Activated CD4-positive, alpha-beta T cell treated with anti-CD3 and anti-CD28 coated beads for 36 hours (primary cell): ENCODE data around the gene TFF1. TPM values are rescaled to one million over a fixed set of nuclear protein-coding genes. Genes with fewer than 3 reads are reported as not detected.
A peak's percentile ranks its signal among the peaks of the same experiment; 100 is the strongest.
"Not testable (repeated sequence)": the region's sequence is repeated elsewhere in the genome, so short reads cannot be mapped to it uniquely, and the experiment has no call there.

ENCODE experiments used
- ATAC-seq: fragments of 200-7000 bp; cut with Tn5 transposase; one replicate; pipeline ENCODE4 v1.10.0; 2021; ENCODE audit warnings: mild to moderate bottlenecking, moderate library complexity
- CTCF ChIA-PET: fragments of 350-600 bp; sonication (Branson Sonifier 250); formaldehyde crosslinking; loops from one replicate; lab custom pipeline; 2021; ENCODE audit warnings: antibody characterized with exemption; lab: Charles Lee
- POLR2A ChIA-PET: fragments of 350-600 bp; sonication (Branson Sonifier 250); formaldehyde crosslinking; loops from one replicate; lab custom pipeline; 2021; ENCODE audit warnings: antibody characterized with exemption, inconsistent platforms; lab: Charles Lee
- DNase-seq: peaks from one replicate; pipeline ENCODE4 v3.0.0-alpha.2; 2020
- H3K27ac Mint-ChIP-seq: one replicate; pipeline ENCODE4 v1.8.0; 2021; ENCODE audit warnings: mixed read lengths
- H3K27me3 Mint-ChIP-seq: one replicate; pipeline ENCODE4 v1.8.0; 2021; ENCODE audit warnings: mixed read lengths
- H3K36me3 Mint-ChIP-seq: one replicate; pipeline ENCODE4 v1.8.0; 2021; ENCODE audit warnings: low read depth, mixed read lengths
- H3K4me1 Mint-ChIP-seq: one replicate; pipeline ENCODE4 v1.8.0; 2021; ENCODE audit warnings: mixed read lengths
- H3K4me3 Mint-ChIP-seq: one replicate; pipeline ENCODE4 v1.8.0; 2021; ENCODE audit warnings: mild to moderate bottlenecking, moderate library complexity, mixed read lengths
- H3K9me3 Mint-ChIP-seq: one replicate; pipeline ENCODE4 v1.8.0; 2021; ENCODE audit warnings: low read depth, mixed read lengths
- intact Hi-C, 2 experiments: fragments of 100-400 bp; cut with DNase I in 1 of 2; cut with micrococcal nuclease in 1 of 2; formaldehyde crosslinking; loops; one replicate each; pipeline versions ENCODE4 v1.14.2 to v1.15.1; 2022 to 2024; cut with DNase I, micrococcal nuclease
- total RNA-seq, 2 experiments: library from RNA; stranded (reverse); gene quantifications; one replicate each; pipeline ENCODE4 v1.2.3, GENCODE V29; 2021

Gene TFF1
- total RNA-seq, 2 experiments from 2014 or later = not detected

- H3K27ac Mint-ChIP-seq = peak overlapping the region; percentile 86
- no peak for ATAC-seq
- H3K27me3 Mint-ChIP-seq = no peaks in the 10 kb centered on the region
- peak overlapping the region; percentile 42 for H3K4me3 Mint-ChIP-seq
- peaks cover 25% of the 10 kb centered on the region for H3K4me1 Mint-ChIP-seq
- ChIA-PET POLR2A (no interaction called here), CTCF (interaction anchor here (0.9 to 2.1 kb wide), 7 partner anchors 9 to 70 kb away, joined by 3 to 10 read pairs (median 5); no protein-coding TSS in a partner anchor)
- H3K9me3 Mint-ChIP-seq = no peaks in the 10 kb centered on the region
- DNase-seq = peak; percentile 41
- intact Hi-C loops = loop anchor here (5.0 to 10.0 kb wide), 4 partner anchors 37 to 1045 kb away; partner anchors contain the start of genes MX2 (in 1 of the 2) and SLC37A1 (in 1 of the 2)
- H3K36me3 Mint-ChIP-seq = peaks cover 55% of the 10 kb centered on the region
Observed at GRCh38 chr21:42409366-42409765, 43.0 kb upstream of the TFF1 start.

- POLR2A ChIA-PET, DNase-seq, ATAC-seq, H3K9me3 Mint-ChIP-seq, H3K27me3 Mint-ChIP-seq: not testable (repeated sequence)
- Mint-ChIP-seq H3K4me3 (peak overlapping the region; percentile 42), H3K4me1 (peaks cover 25% of the 10 kb centered on the region), H3K27ac (peak overlapping the region; percentile 86), H3K36me3 (peaks cover 53% of the 10 kb centered on the region)
- intact Hi-C loops = loop anchor here (5.0 to 10.0 kb wide), 4 partner anchors 36 to 1044 kb away; partner anchors contain the start of genes MX2 (in 1 of the 2) and SLC37A1 (in 1 of the 2)
- CTCF ChIA-PET = interaction anchor here (1.6 to 2.1 kb wide), 2 partner anchors 10 to 14 kb away, joined by 5 to 10 read pairs; no protein-coding TSS in a partner anchor
Observed at GRCh38 chr21:42408718-42409117, 42.4 kb upstream of the TFF1 start.

DNA sequence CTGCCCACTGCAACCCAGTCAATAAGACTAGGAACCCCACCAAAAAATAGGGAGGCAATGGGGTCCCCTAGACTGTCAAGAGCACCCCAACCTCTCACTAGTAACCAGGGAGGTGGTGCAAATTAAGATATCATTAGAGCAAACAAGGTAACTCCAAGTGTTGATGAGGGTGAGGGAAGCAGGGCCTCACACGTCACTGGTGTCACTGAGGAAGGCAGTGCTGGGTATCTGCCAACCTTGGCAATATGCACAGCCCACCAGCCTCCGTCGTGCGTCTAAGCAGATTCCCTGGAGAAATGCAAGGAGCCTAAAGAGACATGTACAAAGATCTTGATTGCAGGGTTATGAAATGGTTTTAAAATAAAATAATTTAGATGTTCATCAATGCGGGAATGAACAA, 41.1 kb upstream of the TFF1 start:
- H3K4me3 Mint-ChIP-seq = peak overlapping the region; percentile 99

DNA sequence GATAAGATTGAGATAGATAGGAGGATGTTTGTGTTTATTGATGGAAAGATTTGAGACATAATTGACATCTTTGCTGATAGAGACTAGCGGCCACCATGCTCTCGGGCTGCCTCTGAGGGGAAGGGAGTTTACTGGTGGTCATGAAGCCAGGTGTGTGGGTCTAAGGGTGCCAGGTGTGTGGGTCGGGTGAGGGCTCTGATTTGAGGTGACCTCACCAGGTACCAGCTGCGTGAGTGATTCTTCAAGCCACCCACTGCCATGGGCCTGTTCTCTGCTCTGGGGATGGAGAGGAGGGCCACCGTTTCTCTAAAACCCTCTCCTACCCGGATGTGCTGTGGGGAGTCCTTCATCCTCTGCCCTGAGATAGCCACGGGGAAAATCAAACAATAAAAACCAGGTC, 40.5 kb upstream of the TFF1 start:
- Mint-ChIP-seq H3K4me3 (peak overlapping the region; percentile 99), H3K27me3 (no peaks in the 10 kb centered on the region), H3K36me3 (peaks cover 60% of the 10 kb centered on the region), H3K27ac (peak overlapping the region; percentile 98), H3K4me1 (peaks cover 36% of the 10 kb centered on the region), H3K9me3 (peaks cover 4% of the 10 kb centered on the region)
- no peak for ATAC-seq
- ChIA-PET CTCF (no interaction called here), POLR2A (interaction anchor here (4.0 kb wide), 1 partner anchor 14 kb away, joined by 15 read pairs; no protein-coding TSS in a partner anchor)
- DNase-seq = no peak
- intact Hi-C loops = loop anchor here (1.0 to 10.0 kb wide), 10 partner anchors 8 to 1042 kb away; partner anchors contain the start of genes MX2 (in 1 of the 2) and SLC37A1 (in 1 of the 2)

More for the DNA sequence above, 41.1 kb upstream of the TFF1 start:
- Mint-ChIP-seq H3K27me3 (no peaks in the 10 kb centered on the region), H3K9me3 (no peaks in the 10 kb centered on the region), H3K4me1 (peaks cover 31% of the 10 kb centered on the region), H3K27ac (peak overlapping the region; percentile 98), H3K36me3 (peaks cover 55% of the 10 kb centered on the region)
- no peak for DNase-seq
- CTCF ChIA-PET = no interaction called here
- intact Hi-C loops = loop anchor here (2.0 to 10.0 kb wide), 7 partner anchors 15 to 1043 kb away; partner anchors contain the start of genes MX2 (in 1 of the 2) and SLC37A1 (in 1 of the 2)
- ATAC-seq = no peak
- POLR2A ChIA-PET = no interaction called here

DNA sequence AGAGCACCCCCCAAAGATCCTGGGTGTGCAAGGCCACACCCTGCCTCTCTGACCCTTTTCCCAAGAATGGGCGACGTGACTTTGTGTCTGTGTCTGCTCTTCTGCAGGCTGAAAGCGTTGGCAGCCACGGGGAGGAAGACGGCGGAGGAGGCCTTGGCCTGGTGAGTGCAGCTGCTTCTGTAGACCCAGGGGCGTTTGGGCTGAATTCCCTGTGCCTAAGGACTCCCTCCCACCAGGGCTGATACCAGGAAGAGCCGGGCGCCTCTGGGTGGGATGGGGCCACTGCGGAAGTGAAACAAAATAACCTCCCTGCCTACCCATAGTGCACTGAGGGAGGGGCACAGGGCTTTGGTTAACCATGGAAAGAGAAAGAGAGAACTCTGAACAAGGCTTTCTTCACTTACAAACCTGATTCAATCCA, 39.9 kb upstream of the TFF1 start:
- no peaks in the 10 kb centered on the region for H3K27me3 Mint-ChIP-seq
- intact Hi-C loops = loop anchor here (1.0 to 10.0 kb wide), 10 partner anchors 9 to 1041 kb away; partner anchors contain the start of genes MX2 (in 1 of the 2) and SLC37A1 (in 1 of the 2)
- H3K4me1 Mint-ChIP-seq = peaks cover 42% of the 10 kb centered on the region
- H3K9me3 Mint-ChIP-seq = peaks cover 9% of the 10 kb centered on the region
- peak; percentile 75 for ATAC-seq
- peak; percentile 85 for DNase-seq
- ChIA-PET CTCF (interaction anchor here (0.6 kb wide), 2 partner anchors 17 to 68 kb away, joined by 3 read pairs; no protein-coding TSS in a partner anchor), POLR2A (interaction anchor here (4.0 kb wide), 1 partner anchor 15 kb away, joined by 15 read pairs; no protein-coding TSS in a partner anchor)
- H3K27ac Mint-ChIP-seq = peak overlapping the region; percentile 98
- H3K4me3 Mint-ChIP-seq = peak overlapping the region; percentile 99
- H3K36me3 Mint-ChIP-seq = peaks cover 66% of the 10 kb centered on the region

- POLR2A ChIA-PET = interaction anchor here (0.9 to 4.0 kb wide), 5 partner anchors 10 to 122 kb away, joined by 3 to 19 read pairs (median 15); no protein-coding TSS in a partner anchor
- Mint-ChIP-seq H3K4me3 (peak overlapping the region; percentile 99), H3K9me3 (peaks cover 9% of the 10 kb centered on the region), H3K4me1 (peaks cover 49% of the 10 kb centered on the region), H3K27ac (peak overlapping the region; percentile 98), H3K36me3 (peaks cover 69% of the 10 kb centered on the region), H3K27me3 (no peaks in the 10 kb centered on the region)
- peak; percentile 61 for DNase-seq
- intact Hi-C loops = loop anchor here (1.0 to 10.0 kb wide), 10 partner anchors 10 to 1041 kb away; partner anchors contain the start of genes MX2 (in 1 of the 2) and SLC37A1 (in 1 of the 2)
- peak; percentile 16 for ATAC-seq
- CTCF ChIA-PET = interaction anchor here (0.6 to 7.7 kb wide), 8 partner anchors 10 to 187 kb away, joined by 3 to 56 read pairs (median 4); partner anchors contain the start of genes ABCG1 and TFF1
Observed at GRCh38 chr21:42405064-42406013, 39.0 kb upstream of the TFF1 start.

DNA sequence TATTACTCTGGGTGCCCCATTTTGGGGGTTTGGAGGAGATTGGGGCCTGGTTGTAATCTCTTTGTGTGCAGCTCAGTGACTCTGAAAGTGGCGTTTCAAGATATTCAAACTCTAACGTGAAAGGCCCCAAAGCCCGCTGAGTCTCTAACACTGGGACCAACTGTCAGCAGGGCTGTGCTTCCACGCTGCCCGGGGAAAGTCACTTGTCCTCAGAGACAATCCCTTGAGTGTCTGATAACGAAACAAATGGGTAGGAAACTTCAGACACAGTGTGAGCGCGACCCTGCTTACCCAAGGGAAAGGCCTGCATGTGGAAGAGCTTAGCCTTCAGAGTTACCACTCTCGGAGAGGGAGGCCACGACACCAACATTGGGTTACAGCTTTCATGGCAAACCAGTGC, 38.2 kb upstream of the TFF1 start:
- peaks cover 54% of the 10 kb centered on the region for H3K4me1 Mint-ChIP-seq
- CTCF ChIA-PET = interaction anchor here (0.5 to 7.7 kb wide), 13 partner anchors 11 to 413 kb away, joined by 3 to 56 read pairs (median 3); partner anchors contain the start of gene ABCG1

DNA sequence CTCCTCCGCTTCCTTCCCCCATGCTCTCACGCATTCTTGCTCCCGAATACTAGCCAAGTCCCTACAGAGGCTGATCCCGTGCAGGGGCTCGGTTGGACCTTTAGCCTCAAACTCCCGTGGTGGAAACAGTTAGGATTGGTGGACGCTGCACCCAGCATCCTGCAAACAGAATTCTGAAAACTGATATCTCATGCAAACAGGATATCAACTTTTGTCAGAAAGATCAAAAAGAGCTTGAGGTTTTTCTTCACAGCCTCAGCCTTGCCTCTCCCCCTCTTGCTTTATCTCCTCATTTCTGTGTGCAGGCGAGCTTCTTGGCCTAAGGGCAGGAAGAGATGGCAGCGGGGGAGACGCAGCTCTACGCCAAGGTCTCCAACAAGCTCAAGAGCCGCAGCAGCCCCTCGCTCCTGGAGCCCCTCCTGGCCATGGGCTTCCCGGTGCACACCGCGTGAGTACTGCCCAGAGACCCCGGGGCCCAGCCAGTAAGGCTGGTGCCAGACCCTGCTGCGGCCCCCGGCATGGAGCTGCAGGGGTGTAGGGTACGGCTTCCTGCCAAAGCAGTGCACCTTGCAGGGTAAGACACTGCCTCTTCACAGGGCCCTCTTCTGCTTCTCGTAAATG, 37.4 kb upstream of the TFF1 start, which contains the start of gene UBASH3A:
Gene UBASH3A, plus strand, starts transcription at position 292 of the 621 bp plus-strand sequence. Its CDS starts 44 bp downstream, at position 336.
- H3K4me3 Mint-ChIP-seq = peak within 1 kb of the TSS; percentile 99
- POLR2A ChIA-PET = interaction anchor here (0.7 to 4.0 kb wide), 6 partner anchors 10 to 124 kb away, joined by 4 to 19 read pairs (median 12); no protein-coding TSS in a partner anchor
- H3K36me3 Mint-ChIP-seq = peaks cover 77% of the 10 kb centered on the region
- peaks cover 9% of the 10 kb centered on the region for H3K9me3 Mint-ChIP-seq
- intact Hi-C loops = loop anchor here (5.0 to 10.0 kb wide), 4 partner anchors 49 to 1324 kb away; partner anchors contain the start of gene MX2 (in 1 of the 2)
- H3K27me3 Mint-ChIP-seq = no peaks in the 10 kb centered on the region
- CTCF ChIA-PET = interaction anchor here (0.5 to 7.7 kb wide), 14 partner anchors 8 to 414 kb away, joined by 3 to 56 read pairs (median 4); partner anchors contain the start of gene TMPRSS3
- H3K27ac Mint-ChIP-seq = peak within 1 kb of the TSS; percentile 98
- peaks cover 62% of the 10 kb centered on the region for H3K4me1 Mint-ChIP-seq
- peak; percentile 21 for ATAC-seq
- DNase-seq = peak; percentile 66

More for the DNA sequence above, 38.2 kb upstream of the TFF1 start:
- DNase-seq (peak; percentile 54), ATAC-seq (no peak)
- POLR2A ChIA-PET = interaction anchor here (0.6 to 4.0 kb wide), 6 partner anchors 9 to 123 kb away, joined by 5 to 19 read pairs (median 12); no protein-coding TSS in a partner anchor
- peaks cover 70% of the 10 kb centered on the region for H3K36me3 Mint-ChIP-seq
- peak overlapping the region; percentile 98 for H3K27ac Mint-ChIP-seq
- intact Hi-C loops = loop anchor here (5.0 to 10.0 kb wide), 4 partner anchors 48 to 1323 kb away; partner anchors contain the start of gene MX2 (in 1 of the 2)
- H3K27me3 Mint-ChIP-seq = no peaks in the 10 kb centered on the region
- H3K9me3 Mint-ChIP-seq = peaks cover 9% of the 10 kb centered on the region
- H3K4me3 Mint-ChIP-seq = peak overlapping the region; percentile 99

DNA sequence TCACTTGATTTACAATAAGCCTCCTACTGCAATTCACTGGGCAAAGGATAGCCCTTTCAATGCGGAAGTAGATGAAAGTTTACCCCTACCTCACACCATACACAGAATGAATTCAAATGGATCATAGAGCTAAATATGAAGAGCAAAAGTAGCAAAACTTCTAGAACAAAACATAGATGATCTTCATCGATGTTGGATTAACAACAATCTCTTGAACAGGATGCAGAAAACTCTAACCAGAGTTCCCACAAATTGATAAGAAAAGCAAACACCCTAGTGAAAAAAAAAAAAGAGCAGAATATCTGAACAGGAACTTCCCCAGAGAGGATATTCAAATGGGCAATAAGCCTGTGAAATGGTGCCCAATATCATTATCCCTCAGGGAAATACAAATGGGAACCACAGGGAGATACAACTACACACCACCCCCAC, 35.5 kb upstream of the TFF1 start:
- intact Hi-C loops = loop anchor here (1.0 to 10.0 kb wide), 6 partner anchors 9 to 1325 kb away; partner anchors contain the start of gene MX2 (in 1 of the 2)

More for the DNA sequence above, 35.5 kb upstream of the TFF1 start:
- DNase-seq (no peak), ATAC-seq (no peak)
- Mint-ChIP-seq H3K36me3 (peaks cover 79% of the 10 kb centered on the region), H3K27ac (peak overlapping the region; percentile 93), H3K27me3 (no peaks in the 10 kb centered on the region), H3K9me3 (peaks cover 9% of the 10 kb centered on the region), H3K4me1 (peaks cover 59% of the 10 kb centered on the region), H3K4me3 (peak overlapping the region; percentile 99)
- ChIA-PET POLR2A (no interaction called here), CTCF (interaction anchor here (1.3 to 7.7 kb wide), 2 partner anchors 12 to 21 kb away, joined by 5 to 56 read pairs; no protein-coding TSS in a partner anchor)
